Mammary epithelial cell (primary cell): Measurements from ENCODE around the gene EPB41L5.

Experiments
- EZH2 ChIP-seq: IDR thresholded peaks from 2 replicates; pipeline ENCODE4 v1.6.1; 2012; ENCODE audit warnings: low read length, inconsistent platforms, borderline replicate concordance
- TF ChIP-seq, protein P1 (sequence below), 2 donors: IDR thresholded peaks in 1 of 2; conservative IDR thresholded peaks in 1 of 2; 2 replicates each; pipeline ENCODE4 v1.5.1; 2011 to 2012; ENCODE audit warnings: inconsistent platforms in 2 of 2, low read length in 2 of 2, mild to moderate bottlenecking in 2 of 2, control low read depth in 1 of 2, low read depth in 1 of 2; ENCODE audit not compliant: insufficient read depth in 1 of 2; ENCODE audit errors: extremely low read depth in 1 of 2

DNA sequence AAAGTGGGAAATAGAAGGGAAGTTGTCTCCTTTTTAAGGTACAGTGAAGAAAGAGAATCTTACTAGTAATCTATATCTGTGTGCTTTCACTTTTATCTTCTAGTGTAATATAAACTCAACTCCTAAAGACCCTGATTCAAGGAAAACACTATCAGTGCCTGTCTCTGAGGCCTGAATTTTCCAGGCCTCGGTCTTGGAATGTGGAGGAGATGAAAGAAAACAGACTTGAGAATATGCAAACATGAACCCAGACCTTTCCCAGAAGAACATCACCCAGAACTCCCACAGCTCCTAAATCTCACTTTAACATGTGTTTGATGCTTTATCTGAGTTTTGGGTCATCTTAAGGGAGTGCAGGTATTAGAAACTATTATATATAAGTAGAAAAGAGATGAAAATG lies 51.8 kb downstream of the EPB41L5 start:
- TF ChIP-seq, protein P1, sequence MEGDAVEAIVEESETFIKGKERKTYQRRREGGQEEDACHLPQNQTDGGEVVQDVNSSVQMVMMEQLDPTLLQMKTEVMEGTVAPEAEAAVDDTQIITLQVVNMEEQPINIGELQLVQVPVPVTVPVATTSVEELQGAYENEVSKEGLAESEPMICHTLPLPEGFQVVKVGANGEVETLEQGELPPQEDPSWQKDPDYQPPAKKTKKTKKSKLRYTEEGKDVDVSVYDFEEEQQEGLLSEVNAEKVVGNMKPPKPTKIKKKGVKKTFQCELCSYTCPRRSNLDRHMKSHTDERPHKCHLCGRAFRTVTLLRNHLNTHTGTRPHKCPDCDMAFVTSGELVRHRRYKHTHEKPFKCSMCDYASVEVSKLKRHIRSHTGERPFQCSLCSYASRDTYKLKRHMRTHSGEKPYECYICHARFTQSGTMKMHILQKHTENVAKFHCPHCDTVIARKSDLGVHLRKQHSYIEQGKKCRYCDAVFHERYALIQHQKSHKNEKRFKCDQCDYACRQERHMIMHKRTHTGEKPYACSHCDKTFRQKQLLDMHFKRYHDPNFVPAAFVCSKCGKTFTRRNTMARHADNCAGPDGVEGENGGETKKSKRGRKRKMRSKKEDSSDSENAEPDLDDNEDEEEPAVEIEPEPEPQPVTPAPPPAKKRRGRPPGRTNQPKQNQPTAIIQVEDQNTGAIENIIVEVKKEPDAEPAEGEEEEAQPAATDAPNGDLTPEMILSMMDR (conservative IDR thresholded peaks at IDR 0.05 in 1 of 2, IDR thresholded peaks at IDR 0.05 in 1 of 2; ENCODE audit: extremely low read depth in 1 of 2, insufficient read depth in 1 of 2, low read depth in 1 of 2, low read length in 2 of 2), result no peak
- TF ChIP-seq EZH2, result no peak
